ENCODE results near the gene MYEF2. TPM values are rescaled to one million over a fixed set of nuclear protein-coding genes. Genes with fewer than 3 reads are reported as not detected.

MYEF2 gene
- total and polyA plus RNA-seq, 10 of the 15 experiments (the other 5 are each of a cell fraction or from before 2014, with no cell fraction given) = 9.2 to 47.0 (median 19.9) TPM

- H2AFZ ChIP-seq (ENCODE audit: control insufficient read depth, low read depth, low read length) = peak overlapping the region; percentile 37
- FAIRE-seq (no peak), ATAC-seq (peak; percentile 77), DNase-seq (ENCODE audit: low read depth, low spot score) (peak; percentile 11)
- in situ Hi-C loops (cut with MboI) = no loop called here
- H3K36me3 ChIP-seq (ENCODE audit: control insufficient read depth in 2 of 2, insufficient read depth in 2 of 2, low read length in 1 of 2) = no peaks in the 10 kb centered on the region; a peak in 1 of 4 replicates
- TF ChIP-seq ATF2 (IDR thresholded peaks at IDR 0.05; ENCODE audit: low read length) = peak; percentile 76
- no peak for TF ChIP-seq EZH2 (IDR thresholded peaks at IDR 0.05; ENCODE audit: borderline replicate concordance, control insufficient read depth, low read depth, low read length)
- TF ChIP-seq ATF7 (IDR thresholded peaks at IDR 0.05; ENCODE audit: low read depth) = peak; percentile 99
- peak; percentile 42 for TF ChIP-seq JUNB (IDR thresholded peaks at IDR 0.05)
- peak in 1 of 2 experiments; percentile 39; a peak in 1 of 4 replicates for TF ChIP-seq IKZF2 (IDR thresholded peaks at IDR 0.05)
- CTCF ChIA-PET = interaction anchor here (1.1 to 1.9 kb wide), 2 partner anchors 109 to 375 kb away, joined by 3 to 5 read pairs; no protein-coding TSS in a partner anchor
- H3K79me2 ChIP-seq (ENCODE audit: control insufficient read depth, insufficient read depth, low read length) = peaks cover 38% of the 10 kb centered on the region
- WGBS (ENCODE audit: insufficient coverage, insufficient replicate concordance, low lambda C conversion rate, missing lambda C conversion rate) = under 1% methylated on average over 10 of the region's 10 CpGs
- BruUV-seq (replicated peaks) = no TSS peak
- no peaks in the 10 kb centered on the region for H4K20me1 ChIP-seq (ENCODE audit: control insufficient read depth, insufficient read depth)
- peaks cover 5% of the 10 kb centered on the region; the same call in 2 of the 3 replicates for H3K9me3 ChIP-seq (replicated peaks; ENCODE audit: control insufficient read depth, insufficient read depth, low read length)
- POLR2A ChIA-PET = interaction anchor here (0.6 to 0.9 kb wide), 2 partner anchors 44 to 154 kb away, joined by 3 read pairs; partner anchors contain the start of gene DUT
- H3K9ac ChIP-seq (ENCODE audit: control insufficient read depth, insufficient read depth, low read length) = peak overlapping the region; percentile 81
- H3K4me1 ChIP-seq (ENCODE audit: control insufficient read depth, insufficient read depth, low read length) = peaks cover 15% of the 10 kb centered on the region; the same call in 1 of the 2 replicates
- peak overlapping the region; percentile 85 for H3K4me2 ChIP-seq (ENCODE audit: control insufficient read depth, insufficient read depth)
- H3K27me3 ChIP-seq (replicated peaks in 1 of 2; ENCODE audit: control insufficient read depth in 2 of 2, insufficient read depth in 2 of 2, low read length in 1 of 2) = no peaks in the 10 kb centered on the region
- SMC1A ChIA-PET (ENCODE audit: uncharacterized antibody, unreplicated experiment) = interaction anchor here (0.7 to 2.0 kb wide), 3 partner anchors 9 to 36 kb away, joined by 4 to 8 read pairs (median 4); no protein-coding TSS in a partner anchor
- H3K4me3 ChIP-seq = peak overlapping the region; percentile 92
- RAD21 ChIA-PET (ENCODE audit: unreplicated experiment) = interaction anchor here (0.9 to 1.5 kb wide), 5 partner anchors 23 to 65 kb away, joined by 3 to 5 read pairs (median 3); no protein-coding TSS in a partner anchor
- intact Hi-C loops (cut with micrococcal nuclease; ENCODE audit: unreplicated experiment) = no loop called here
- H3K27ac ChIP-seq (ENCODE audit: control insufficient read depth, insufficient read depth) = peak overlapping the region; percentile 65
Measured at GRCh38 chr15:48177383-48177765, 721 bp downstream of the MYEF2 start.
